Measurements from ENCODE around the gene FGR.
A peak's percentile ranks its signal among the peaks of the same experiment; 100 is the strongest.
"Not testable (repeated sequence)": the region's sequence is repeated elsewhere in the genome, so short reads cannot be mapped to it uniquely, and the experiment has no call there.

The FGR gene

GRCh38 chr1:27644369-27645070 is 9.5 kb upstream of the FGR start:
- no peak for TF ChIP-seq CTCF (IDR thresholded peaks at IDR 0.05; ENCODE audit: low read depth, low read length)
- H3K4me3 ChIP-seq (replicated peaks in 1 of 2; ENCODE audit: low read depth in 2 of 2, low read length in 2 of 2): no peak overlapping the region
- DNase-seq (ENCODE audit: low read depth in 2 of 2): no peak

- TF ChIP-seq CTCF (IDR thresholded peaks at IDR 0.05; ENCODE audit: low read depth, low read length): peak; percentile 90
- peak; percentile 72 to 74 for DNase-seq (ENCODE audit: low read depth in 2 of 2)
- no peak overlapping the region for H3K4me3 ChIP-seq (replicated peaks in 1 of 2; ENCODE audit: low read depth in 2 of 2, low read length in 2 of 2)
These were observed 8.8 kb upstream of the FGR start for GRCh38 chr1:27643600-27644368.

GRCh38 chr1:27640514-27640913 is 5.5 kb upstream of the FGR start:
- not testable (repeated sequence) for DNase-seq (ENCODE audit: low read depth in 2 of 2); H3K4me3 ChIP-seq (replicated peaks in 1 of 2; ENCODE audit: low read depth in 2 of 2, low read length in 2 of 2)

GRCh38 chr1:27638805-27639204 is 3.8 kb upstream of the FGR start:
- no peak for DNase-seq (ENCODE audit: low read depth in 2 of 2)
- TF ChIP-seq CTCF (IDR thresholded peaks at IDR 0.05; ENCODE audit: low read depth, low read length): no peak
- H3K4me3 ChIP-seq (replicated peaks in 1 of 2; ENCODE audit: low read depth in 2 of 2, low read length in 2 of 2): no peak overlapping the region

GRCh38 chr1:27638047-27638734 is 3.2 kb upstream of the FGR start:
- H3K4me3 ChIP-seq (replicated peaks in 1 of 2; ENCODE audit: low read depth in 2 of 2, low read length in 2 of 2): no peak overlapping the region
- no peak for DNase-seq (ENCODE audit: low read depth in 2 of 2)
- no peak for TF ChIP-seq CTCF (IDR thresholded peaks at IDR 0.05; ENCODE audit: low read depth, low read length)

- no peak for TF ChIP-seq CTCF (IDR thresholded peaks at IDR 0.05; ENCODE audit: low read depth, low read length)
- no peak for DNase-seq (ENCODE audit: low read depth in 2 of 2)
- H3K4me3 ChIP-seq (replicated peaks in 1 of 2; ENCODE audit: low read depth in 2 of 2, low read length in 2 of 2): no peak overlapping the region
These were observed 584 bp upstream of the FGR start for GRCh38 chr1:27635396-27636142.

All from cardiac fibroblast (primary cell).